ENCODE results near the gene NRGN.

The NRGN gene

DNA sequence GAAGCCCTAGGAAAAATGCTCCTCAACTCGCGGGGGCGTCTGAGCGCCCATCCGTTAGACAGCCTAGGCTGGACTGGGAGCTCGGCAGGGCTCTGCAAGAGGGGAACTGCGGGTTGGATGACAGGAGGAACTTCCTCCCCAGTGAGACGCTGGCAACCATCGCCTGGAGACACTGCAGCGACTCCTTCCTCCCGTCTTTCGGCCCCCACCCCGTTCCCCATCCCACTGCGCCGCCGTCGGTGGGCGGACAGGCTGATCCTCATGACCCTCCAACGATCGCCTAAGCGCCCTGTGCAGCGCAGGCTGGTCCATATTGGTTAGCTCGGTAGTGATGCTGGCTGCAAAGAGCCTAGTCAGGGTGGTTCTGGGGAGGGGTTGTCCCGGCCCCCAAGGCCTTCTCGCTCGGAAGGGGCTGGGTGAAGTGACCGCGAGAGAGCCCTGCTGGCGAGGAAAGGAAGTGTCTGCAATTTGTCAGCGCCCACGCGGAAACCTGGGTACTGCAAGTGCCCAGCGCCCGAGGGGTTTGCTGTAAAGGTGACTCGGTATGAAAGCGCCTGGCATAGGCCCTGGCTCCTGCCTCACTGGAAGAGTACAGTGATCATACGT is 638 bp downstream of the NRGN start:
- DNase-seq (ENCODE audit: low spot score) = peak; percentile 66

DNA sequence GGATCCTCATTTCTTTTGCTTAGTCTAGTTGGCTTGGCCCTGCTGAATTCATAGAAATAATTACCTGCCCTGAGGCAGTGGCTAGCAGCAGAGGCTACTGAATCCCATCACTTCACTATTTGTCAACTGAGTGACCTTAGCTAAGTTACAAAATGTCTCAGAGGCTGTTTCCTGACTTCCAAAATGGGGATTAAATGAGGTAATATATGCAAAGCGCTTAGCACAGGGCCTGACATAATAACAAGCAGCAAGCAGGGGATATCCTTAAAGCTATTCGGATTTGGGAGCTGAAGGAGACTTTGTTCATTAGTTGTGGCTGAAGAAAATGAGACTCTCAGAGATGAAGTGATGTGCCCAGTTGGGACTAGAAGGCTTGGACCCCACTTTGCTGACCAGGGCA is 2.8 kb downstream of the NRGN start:
- DNase-seq (ENCODE audit: low spot score) = no peak

DNA sequence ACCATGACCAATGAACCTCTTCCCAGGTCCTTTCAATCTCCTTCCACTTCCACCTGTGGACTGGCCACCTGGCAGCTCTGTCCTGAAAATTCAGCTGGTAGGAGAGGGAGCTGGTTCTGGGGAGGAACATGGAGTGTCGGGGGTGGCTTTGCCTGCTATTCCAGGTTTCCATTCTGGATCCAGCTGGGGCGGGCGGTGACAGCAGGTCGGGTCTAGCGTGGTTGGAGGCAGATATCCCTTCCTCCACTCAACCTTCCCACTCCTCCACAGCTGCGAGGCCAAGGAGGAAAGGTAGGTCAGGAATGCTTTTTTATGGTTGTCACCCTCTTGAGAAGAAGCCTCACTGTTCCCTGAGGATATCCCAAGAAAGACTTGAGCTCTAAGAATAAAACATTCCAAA is 3.3 kb downstream of the NRGN start:
- DNase-seq (ENCODE audit: low spot score) = no peak

DNA sequence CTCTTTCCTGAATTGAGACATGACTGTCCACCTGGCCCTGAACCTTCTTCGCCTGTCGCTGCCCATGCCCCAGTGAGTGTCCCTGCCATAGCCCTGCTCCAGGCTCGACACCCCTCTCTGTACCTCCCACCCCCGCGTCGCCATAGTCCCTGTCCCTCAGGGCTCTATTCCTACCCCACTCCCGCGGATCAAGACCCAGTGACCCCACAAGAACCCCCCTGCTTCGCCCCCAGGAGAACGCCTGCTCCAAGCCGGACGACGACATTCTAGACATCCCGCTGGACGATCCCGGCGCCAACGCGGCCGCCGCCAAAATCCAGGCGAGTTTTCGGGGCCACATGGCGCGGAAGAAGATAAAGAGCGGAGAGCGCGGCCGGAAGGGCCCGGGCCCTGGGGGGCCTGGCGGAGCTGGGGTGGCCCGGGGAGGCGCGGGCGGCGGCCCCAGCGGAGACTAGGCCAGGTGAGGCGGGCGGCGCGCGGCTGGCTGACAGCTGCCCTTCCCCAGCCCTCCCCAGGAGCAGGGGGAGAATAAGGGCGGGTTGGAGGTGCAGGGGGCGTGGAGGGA is 5.6 kb downstream of the NRGN start:
- DNase-seq (ENCODE audit: low spot score) = no peak

DNA sequence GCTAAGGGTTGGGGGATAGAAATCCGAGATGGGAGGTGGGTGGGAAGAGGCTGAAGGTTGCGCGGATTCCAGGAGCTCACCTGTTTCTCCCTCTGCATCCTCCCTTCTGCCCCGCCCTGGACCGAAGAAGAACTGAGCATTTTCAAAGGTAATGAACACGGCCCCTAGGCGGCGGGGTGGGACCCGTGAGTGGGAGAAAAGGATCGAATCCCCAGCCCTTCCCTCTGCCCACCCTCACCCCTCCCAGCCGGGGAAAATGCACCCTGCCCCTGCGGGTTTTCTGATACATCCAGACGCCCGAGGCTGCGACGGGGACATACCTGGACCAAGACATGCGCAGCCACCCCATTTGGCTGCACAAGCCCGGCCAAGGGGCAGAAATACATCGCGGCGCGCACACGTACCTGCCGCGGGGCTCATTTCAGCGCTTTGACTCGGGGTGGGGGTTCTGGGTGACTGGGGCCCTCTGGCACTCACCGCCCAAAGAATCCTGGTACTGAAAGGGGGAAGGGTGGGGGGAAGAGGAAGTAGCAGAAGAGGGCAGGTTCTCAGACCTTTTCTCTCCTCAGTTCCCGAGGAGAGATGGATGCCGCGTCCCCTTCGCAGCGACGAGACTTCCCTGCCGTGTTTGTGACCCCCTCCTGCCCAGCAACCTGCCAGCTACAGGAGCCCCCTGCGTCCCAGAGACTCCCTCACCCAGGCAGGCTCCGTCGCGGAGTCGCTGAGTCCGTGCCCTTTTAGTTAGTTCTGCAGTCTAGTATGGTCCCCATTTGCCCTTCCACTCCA is 6.3 kb downstream of the NRGN start:
- DNase-seq (ENCODE audit: low spot score) = no peak

DNA sequence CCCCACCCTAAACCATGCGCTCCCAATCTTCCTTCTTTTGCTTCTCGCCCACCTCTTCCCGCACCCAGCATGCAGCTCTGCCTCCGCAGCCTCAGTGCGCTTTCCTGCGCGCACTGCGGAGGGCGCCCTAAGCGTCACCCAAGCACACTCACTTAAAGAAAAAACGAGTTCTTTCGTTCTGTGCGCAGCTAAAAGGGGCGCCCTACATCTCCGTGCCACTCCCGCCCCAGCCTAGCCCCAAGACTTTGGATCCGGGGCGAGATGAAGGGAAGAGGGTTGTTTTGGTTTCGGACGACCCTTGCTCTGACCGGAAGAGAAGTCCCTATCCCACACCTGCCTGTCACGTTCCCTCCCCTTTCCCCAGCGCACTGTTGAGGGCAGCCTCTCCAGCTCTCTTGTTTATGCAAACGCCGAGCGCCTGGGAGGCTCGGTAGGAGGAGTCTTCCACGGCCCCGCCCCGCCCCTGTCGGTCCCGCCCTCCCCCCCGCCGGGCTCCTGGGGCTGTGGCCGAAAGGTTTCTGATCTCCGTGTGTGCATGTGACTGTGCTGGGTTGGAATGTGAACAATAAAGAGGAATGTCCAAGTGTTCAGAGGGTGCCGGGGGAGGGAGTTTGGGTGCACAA is 7.0 kb downstream of the NRGN start:
- DNase-seq (ENCODE audit: low spot score) = peak; percentile 95

DNA sequence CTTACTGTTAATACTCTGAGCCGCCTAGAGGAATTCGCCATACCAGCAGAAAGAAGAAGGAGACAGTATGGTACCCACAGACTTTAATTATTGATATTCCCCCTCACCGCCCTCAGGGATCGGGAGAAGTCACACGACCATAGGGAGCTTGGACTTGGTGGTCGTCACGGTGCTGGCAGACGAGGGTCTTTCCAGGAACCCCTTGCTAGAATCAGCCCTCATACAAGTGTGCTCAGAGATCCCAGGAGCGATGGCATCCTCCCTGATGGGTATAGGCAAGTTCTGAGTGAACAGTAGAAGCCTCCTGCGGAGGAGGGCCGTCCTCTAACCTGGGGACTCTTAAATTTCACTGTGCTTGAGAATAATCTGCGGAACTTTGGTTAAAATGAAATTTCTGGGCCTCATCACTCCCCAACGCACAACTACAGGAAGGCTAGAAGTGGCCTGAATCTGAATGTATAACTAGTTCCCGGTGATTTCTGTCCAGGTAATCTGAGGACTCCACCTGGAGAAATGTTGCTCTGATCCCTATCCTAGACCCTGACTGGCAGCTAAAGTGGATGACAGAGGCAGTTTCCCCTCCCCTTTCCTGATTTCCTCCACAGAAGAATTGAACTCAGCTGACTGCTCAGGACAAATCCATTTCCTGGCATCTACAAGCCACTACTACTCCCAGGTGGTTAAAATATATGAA is 7.8 kb downstream of the NRGN start:
- DNase-seq (ENCODE audit: low spot score) = peak; percentile 14

DNA sequence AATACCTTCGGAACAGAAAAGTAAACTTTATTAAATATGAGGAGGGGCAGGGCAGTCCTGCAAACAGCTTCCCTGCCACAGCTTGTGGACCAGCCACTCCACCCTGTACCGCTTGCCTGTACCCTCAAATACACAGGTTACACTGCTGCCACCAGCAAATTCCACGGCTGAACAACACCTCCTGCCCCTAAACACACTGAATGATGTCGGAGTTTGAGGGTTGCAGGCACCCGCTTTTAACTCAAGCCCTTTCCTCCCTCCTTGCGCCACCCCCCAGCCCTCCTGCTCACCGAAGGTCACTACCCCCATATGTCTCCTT is 8.3 kb downstream of the NRGN start:
- DNase-seq (ENCODE audit: low spot score) = peak; percentile 8

DNA sequence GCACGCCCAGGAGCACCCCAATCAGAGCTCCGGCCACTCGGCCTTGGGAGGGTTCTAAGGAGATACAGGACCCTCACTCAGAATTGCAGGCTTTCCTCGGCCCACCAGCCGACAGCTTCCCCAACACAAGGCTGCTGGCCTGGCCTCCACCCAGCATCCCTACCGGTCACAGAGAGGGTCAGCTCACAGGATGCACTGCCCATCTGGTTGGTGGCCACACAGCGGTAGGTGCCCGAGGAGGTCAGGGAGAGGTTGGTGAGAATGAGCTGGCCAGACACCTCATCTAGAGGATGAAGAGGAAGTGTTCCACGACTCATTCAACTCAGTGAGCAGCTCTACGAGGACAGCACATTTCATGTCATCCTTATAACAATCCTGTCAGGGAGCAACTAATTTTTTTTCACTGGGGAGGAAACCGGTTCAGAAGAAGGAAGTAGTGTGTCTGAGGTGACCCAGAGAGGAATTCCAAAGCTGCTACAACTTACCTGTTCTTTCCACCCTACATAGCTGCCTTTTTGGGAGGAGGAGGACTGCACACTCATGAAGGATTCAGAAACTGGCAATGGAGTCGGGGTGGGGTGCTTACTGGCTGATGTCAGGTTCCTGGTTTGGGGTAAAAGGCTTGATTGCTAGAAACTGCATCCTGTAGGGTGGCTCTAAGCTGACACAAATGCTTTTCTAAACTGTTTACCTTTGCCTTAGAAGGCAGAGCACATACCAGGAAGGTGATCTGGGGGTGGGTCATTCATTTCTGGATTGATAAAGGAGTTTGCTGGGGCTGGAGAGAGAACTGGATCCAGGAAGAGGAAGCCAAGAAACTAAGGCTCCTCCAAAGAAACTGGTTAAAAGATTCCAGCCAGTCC is 9.0 kb downstream of the NRGN start:
- peak; percentile 62 for DNase-seq (ENCODE audit: low spot score)

DNA sequence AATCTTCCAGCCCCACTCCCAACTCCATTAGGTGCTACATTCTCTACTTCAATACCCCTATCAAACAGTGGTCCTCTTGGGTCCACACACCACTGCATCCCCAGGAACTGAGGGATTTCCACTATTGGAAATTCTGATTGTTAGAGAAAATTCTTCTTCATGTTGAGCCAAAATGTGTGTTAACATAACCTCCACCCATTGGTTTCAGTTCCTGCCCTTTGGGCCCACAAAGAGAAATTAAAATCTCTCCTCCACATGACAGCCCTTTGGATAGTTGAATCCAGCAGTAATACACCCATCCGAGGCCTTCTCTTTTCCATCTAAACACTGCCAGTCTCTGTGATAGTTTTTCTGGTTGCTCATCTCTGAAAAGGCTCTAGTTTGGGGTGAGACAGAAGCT is 10.2 kb downstream of the NRGN start:
- DNase-seq (ENCODE audit: low spot score) = peak; percentile 5

DNA sequence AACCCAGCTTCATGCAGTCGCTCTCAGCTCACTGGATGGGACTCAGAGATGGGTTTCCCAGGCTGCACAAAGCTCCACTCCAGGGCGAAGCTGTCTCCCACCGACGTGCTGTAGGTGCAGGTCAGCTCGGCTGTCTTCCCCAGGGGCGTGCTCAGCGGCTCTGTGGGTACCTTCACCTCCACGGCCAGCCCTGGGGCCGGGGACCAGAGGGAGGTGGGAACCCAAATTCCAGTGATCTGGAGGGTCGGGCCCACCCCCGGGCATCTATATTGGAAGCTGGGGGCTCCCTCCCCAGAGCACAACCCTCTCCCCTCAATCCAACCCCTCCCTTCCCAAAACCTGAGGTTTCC is 11.6 kb downstream of the NRGN start:
- DNase-seq (ENCODE audit: low spot score) = no peak

DNA sequence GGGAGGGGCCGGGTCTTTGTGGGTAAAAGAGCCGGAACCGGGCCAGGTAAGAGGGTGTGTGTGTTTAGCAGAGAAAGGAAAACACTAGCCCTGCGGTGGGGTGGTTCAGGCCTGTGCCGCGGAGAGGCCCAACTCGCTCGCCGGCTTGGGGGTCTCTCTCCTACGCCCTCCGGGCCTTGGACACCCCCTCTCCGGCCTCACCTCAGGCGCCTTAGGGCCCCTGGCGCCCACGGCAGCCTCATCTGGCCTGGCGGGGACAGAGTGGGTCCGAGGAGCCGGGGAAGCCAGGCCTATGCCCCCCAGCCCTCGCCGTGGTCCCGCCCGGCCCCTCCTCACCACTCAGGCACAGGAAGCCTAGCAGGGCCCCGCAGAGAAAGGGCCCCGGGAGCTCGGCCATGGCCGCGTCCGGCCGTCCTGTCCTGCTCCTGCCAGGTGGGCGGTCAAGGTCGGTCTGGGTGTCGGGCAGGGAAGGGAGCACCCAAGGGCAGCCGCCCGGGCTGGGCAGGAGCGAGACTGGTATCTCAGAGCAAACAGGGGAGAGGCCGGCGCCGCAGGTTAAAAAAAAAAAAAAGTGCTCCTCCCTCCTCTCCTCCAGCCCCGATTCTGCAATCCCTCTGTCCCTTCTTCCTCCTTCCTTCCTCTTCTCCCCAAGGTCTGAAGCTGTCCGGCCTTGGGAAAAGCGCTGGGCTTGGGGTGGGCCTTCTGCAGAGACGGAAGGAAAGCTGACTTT is 12.2 kb downstream of the NRGN start, which contains the start of gene VSIG2:
Gene VSIG2 (minus strand): TSS at position 515 of the 730 bp plus-strand sequence. CDS start 118 bp downstream, at position 397.
- peak; percentile 3 for DNase-seq (ENCODE audit: low spot score)

DNA sequence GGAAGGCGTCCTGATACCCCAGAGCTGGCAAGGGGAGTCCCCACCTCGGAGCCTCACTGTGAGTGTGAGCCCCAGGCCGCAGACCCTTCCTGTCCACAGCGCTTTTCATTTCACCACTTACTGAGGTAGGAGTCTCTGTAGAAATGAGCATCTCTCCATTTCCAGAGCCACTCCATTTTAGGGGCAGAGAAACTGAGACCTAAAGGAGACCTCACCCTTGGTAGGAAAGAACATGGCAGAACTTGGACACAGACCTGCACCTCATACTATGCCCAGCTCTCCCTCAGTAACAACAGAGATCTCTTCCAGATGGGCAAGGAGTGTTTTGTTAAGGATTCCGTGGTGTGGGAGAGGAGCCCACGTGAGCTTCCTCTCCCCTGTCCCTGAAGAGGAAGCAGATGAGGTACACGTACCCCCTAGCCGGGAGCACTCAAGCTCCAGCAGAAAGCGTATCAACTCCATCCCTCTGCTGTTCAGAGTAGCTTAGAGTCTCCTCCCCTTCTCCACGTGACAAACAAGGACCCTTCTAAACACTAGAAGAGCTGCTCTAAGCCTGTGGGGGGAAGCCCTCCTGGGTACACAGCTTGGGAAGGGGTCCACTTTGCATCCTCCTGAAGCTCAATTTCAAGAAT is 12.8 kb downstream of the NRGN start:
- DNase-seq (ENCODE audit: low spot score) = peak; percentile 7

DNA sequence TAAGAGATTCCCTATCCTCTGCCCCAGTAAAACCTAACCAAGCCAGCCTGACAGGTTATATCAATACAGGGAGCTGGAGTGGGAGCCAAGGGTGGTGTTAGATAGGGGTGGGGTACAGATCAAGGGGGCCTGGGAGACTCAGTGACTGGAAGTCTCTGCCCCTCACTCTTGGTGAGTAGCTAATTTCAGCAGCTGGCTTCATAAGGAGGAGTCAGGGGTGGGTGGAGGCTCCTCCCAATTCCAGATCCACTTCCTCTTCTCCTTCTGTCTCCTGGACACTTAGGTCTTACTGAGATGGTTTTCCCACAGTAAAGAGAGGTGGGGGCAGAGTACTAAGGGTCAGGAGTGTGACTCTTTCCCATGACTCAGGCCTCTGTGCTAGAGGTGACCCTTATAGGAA is 13.5 kb downstream of the NRGN start:
- DNase-seq (ENCODE audit: low spot score) = peak; percentile 52

DNA sequence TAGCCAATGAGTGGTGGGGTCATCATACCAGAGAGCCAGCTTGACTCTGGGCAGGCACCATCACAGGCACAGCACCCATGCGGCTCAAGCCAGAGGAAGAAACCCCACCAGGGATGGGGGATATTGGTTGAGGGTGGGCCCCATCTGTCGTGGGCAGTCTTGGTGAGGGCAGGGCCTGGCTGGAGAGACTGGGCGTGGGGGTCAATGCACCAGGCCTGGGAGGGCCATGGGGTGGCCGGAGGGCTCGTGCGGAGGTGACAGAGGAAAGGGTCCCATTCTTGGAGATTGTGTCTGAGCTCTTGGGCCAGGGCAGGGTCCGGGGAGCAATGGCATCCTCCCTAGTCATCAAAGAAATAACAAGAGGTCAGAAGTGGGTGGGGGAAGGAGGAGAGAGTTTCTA is 13.9 kb downstream of the NRGN start:
- no peak for DNase-seq (ENCODE audit: low spot score)

DNA sequence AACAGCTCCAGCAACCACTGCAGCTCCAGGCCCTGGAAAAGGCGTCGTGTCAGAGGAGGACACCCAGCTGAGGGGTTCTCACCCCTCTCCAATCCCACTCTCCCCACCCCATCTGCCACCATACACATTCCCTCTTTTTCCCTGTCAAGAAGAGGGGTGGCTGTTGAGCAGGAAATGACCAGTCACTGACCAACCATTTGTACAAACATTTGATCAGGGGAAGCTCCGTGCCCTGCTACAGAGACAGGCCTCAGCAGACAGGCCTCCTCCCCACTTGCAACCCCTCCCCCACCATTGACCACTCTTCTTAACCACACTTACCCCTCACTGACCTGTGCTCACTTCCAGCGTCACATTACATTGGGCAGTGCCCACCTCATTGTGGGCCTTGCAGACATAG is 14.6 kb downstream of the NRGN start:
- DNase-seq (ENCODE audit: low spot score) = peak; percentile 59

DNA sequence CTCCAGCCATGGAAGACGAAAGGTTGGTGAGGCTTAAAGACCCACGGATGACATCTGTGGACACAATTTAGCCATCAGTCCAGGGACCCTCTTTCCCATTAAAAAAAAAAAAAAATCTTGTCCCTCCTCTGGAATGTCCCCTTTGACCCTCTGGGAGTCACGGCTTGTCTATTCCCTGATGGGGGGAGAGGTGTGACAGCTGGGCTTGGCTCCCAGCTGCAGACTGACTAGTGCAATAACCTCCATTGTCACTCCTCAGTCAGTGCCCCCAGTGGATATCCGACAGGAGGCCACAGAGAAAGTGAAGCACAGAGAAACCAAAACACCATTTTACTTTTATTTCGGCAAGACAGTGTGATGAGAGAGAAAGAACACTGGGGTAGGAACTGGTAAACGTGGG is 15.0 kb downstream of the NRGN start:
- peak; percentile 33 for DNase-seq (ENCODE audit: low spot score)

DNA sequence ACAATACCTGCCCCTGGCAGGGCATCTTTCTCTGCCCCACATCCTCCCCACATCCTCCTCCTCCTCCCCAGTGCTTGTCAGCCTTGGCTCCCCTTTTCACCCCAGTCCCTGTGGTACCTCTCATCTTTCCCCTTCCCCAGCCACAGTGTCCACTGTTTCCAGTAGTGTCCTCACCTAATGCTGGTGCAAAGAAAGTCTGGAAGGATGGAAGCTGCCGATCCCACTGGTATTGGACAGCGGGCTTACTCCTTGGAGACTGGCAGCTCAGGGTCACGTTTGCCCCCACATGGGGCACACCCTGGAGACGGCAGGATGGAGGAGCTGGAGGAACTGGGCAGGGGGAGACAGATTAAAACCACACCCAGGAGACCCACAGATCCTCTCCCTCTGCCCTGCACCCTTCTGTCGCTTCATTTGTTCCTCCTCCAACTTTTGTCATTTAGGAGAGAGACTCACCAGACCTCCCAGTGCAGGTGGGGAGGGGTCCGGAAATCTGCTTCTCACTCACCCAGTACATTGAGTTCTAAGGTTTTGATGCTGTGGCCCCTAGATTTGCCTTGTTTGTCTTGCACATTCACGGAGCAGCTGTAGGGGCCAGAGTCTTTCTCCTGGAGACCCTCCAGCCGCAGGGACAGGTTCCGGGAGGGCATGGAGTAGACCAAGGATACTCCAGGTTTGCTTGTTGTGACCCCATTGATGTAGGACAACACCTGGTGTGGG is 16.5 kb downstream of the NRGN start:
- DNase-seq (ENCODE audit: low spot score) = no peak

DNA sequence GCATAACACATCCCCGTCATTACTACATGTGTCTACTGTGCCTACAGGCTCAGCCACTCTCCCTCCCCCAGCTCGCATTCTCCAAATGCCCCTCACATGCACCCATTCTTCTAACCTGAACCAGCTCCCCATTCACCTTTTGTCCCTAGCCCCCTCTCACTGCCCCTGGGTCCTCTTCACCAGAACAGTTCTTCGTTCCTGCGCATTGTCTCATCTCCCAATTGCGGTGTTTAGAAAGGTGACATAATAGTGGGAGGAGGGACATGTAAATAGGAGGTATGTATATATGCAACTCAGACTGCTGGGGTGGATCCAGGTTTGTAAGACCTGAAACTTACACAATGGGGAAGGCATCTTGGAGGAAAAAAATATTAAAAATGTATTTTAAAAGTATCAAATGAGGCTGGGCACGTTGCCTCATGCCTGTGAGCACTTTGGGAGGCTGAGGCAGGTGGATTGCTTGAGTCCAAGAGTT is 17.0 kb downstream of the NRGN start:
- no peak for DNase-seq (ENCODE audit: low spot score)

DNA sequence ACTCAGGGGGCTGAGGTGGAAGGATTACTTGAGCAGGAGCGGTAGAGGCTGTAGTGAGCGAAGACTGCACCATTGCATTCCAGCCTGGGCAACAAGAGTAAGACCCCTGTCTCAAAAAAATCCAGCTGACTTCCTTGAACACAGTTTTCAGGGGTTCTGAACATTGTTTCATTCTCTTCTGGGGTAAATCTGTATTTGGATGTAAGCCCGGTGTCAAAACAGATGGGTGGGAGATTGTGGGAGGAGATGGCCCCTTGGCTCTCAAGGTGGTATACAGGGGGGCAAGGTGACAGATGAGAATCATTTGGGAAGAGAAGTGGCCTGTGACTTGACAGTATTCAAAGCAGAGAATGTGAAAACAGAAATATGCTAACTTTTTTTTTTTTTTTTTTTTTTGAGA is 17.6 kb downstream of the NRGN start:
- DNase-seq (ENCODE audit: low spot score) = no peak
